Inferior parietal cortex (tissue), 1 donor: ENCODE data around the gene B3GAT1.

ENCODE experiments used
- DNase-seq: peaks from one replicate; pipeline ENCODE4 v3.0.0-alpha.2; 2016; ENCODE audit errors: extremely low spot score

Gene B3GAT1

DNA sequence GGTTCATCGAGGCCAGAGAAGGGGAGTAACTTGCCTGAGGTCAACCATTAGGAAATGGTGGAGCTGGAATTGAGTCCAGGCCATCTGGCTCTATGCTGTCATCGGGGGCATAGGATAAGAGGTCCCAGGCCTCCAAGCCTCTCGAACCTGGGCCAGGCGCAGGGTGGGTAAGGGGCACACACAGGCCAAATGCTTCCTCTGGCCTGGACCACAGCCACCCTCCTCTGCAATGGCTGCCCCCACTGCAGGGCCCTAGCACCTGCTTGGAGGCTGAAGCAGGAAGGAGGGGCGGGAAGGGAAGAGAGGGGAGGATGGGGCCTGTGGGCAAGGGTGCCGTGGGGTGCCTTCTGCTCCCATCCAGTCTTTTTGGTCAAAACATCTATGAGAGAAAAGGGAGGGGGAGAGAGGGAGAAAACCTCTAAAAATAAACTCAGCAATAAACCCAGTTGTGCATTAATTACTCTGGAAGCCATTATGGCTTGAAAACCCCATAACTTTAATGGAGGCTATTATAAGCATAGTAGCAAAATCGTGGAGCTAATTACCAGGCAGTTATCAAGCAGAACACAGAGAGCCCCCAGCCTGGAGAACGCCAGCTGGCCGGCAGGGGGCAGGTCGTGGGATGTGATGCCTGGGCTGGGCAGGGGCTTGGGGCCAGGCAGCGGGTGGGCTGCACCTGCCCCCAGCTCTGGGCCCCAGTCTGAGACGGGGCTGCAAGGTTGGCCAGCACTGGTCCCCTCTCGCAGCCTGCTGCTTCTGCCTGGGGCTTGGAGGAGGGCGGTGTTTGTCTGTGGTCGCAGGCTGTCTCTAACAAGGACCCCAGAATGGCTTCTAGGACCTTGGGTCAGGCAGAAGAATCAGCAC, 21.1 kb downstream of the B3GAT1 start:
- DNase-seq = no peak

DNA sequence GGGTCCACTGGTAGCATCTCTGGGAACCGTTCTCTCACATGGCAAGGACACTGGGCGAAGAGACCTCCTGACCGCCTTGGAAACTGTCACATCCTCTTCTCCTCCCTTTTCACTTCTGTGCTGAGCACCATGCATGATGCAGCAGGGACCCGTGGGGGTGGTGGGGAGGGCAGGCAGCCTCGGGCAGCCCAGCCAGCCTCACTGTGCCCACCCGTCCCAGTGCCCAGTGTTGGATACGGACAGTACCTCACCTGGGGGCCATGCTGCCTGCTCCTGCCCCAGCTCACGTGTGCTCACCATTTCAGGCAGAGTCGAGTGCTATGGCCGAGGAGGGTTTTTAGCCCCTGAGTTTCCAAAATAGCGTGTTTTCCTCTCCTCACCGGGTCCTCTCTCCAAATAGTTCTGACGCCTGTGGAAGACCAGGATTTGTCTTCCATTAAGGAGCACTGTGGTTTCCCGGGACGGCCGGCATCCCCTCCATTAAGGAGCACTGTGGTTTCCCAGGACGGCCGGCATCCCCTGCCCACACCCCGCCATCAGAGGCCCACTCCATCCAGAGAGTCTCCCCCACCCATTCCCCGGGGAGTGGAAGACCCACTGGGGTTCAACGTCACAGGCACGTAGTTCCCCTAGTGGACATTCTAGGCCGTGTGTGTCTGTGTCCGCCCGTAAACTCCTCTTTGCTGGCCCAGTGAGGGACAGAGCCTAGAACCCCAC, 22.4 kb downstream of the B3GAT1 start:
- DNase-seq = no peak

DNA sequence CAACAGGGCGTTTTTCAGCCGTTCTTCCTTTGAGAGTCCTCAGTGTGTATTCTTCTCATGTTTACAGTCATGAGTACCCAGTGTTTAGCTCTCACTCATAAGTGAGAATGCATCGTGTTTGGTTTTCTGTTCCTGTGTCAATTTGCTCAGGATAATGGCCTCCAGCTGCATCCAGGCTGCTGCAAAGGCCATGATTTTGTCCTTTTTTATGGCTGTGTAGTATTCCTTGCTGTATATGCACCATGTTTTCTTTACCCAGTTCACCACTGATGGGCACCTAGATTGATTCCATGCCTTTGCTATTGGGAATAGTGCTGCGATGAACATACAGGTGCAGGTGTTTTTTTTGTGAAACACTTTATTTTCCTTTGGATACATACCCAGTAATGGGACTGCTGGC, 23.5 kb downstream of the B3GAT1 start:
- no peak for DNase-seq

DNA sequence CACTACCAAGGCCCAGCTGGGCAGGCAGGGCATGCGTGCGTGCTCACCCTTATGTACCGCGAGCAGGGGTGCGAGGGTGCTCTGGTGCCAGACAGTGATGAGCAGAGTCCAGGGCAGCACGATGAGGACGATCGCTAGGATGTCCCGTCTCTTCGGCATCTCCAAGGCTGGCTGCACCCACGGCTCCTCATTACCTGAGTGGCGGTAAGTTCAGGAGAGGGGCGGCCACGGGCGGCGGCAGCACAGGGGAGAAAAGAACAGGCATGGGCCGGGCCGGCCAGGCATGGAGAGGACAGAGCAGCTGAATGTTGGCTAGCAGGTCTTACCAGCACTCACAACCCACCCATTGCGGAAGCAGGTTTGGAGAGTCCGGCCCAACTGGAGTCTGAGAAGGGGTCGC, 24.5 kb downstream of the B3GAT1 start:
- no peak for DNase-seq

GRCh38 chr11:134386945-134387344, 25.1 kb downstream of the B3GAT1 start:
- DNase-seq = no peak

DNA sequence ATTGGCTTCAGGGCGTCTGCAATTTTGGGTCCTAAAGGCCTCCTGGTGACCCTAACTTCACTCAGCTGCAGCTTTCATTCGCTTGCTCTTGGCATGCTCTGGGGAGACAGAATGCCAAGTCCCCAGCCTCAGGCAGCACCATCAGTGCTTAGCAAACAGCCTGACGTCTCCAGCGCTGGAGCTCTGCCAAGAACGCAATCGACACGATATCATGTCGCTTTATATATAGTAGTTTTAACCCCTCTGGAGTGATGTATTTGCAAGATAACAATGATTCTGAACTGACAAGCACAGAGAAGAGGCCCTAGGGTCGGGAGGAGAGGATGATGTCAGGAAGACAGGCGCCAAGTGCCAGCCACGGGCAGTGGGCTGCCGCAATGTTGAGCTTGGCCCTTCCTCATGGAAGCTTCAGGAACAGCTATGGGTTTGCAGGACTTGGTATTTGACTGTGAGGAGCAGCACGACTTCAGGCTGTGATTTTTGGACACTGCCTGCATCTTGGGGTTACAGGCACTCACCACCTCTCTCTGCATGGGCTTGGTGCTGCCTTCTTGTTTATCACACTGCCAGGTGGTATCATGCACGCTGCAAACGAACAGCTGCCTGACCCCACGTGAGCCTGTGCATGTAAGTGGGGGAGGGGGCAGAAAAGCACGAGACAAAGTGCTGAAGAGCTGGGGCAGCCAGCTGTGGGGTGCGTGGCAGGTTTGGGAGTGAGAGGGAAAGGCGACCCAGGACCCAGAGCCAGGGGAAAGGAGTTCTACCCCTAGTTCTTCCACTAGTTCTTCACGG, 26.1 kb downstream of the B3GAT1 start:
- DNase-seq = no peak

DNA sequence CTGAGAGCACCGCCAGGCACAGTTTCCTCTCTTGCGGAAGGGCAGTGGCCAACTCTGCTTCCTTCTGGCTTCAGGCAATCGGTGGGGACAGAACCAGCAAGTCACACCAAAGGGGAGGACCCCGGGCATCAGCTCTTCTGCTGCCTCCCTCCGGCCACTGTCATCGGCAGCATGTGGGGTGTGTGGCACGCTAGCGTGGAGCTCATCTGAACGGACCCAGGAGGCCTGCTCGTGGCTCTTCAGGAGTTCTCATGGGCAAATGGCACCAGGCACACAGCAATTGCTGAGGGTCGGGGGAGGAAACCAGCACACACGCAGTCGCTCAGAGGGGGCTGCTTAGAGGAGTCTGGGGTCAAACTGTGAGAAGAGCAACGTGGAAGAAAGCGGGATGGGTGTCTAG, 26.9 kb downstream of the B3GAT1 start:
- DNase-seq = no peak

GRCh38 chr11:134384406-134384805, 27.6 kb downstream of the B3GAT1 start:
- DNase-seq = no peak

- no peak for DNase-seq
These were observed 28.3 kb downstream of the B3GAT1 start for GRCh38 chr11:134383576-134384221.

DNA sequence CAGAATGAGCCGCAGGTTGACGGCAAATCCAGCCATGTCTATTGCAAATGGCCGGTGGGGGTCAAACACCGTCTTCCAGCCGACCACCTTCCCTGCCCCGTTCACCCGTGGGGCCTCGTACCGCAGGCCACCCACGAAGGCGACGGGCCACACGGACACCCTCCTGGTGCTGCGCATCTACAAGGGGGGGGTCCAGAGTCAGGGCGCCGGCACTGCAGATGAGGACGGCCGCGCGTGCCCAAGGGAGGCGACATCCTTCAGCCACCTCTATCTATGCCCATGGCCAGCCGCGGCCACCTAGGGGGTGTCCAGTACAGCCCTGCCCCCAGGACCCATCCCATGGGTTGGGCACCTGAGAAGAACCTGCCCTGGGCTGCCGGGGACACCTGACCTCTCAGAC, 29.2 kb downstream of the B3GAT1 start:
- no peak for DNase-seq

DNA sequence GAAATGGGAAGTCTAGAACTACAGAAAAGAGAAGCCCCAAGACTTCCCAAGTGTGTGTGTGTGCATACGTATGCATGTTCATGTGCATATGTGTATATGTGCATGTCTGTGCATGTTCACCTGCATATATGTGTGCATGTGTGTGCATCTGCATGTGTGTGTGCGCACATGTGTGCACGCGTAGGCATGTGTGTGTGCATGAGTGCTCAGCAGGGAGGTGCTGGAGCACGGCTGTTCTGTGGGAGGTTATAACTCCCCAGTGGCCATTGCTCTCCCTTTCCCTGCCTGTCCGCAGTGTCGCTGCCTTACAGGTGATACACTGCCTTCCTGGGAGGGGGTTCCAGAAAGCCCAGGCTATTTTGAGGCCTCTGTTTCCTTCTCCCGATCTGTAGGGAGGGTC, 29.8 kb downstream of the B3GAT1 start:
- DNase-seq = no peak

- DNase-seq = no peak
These were observed 31.3 kb downstream of the B3GAT1 start for GRCh38 chr11:134380785-134381184.

DNA sequence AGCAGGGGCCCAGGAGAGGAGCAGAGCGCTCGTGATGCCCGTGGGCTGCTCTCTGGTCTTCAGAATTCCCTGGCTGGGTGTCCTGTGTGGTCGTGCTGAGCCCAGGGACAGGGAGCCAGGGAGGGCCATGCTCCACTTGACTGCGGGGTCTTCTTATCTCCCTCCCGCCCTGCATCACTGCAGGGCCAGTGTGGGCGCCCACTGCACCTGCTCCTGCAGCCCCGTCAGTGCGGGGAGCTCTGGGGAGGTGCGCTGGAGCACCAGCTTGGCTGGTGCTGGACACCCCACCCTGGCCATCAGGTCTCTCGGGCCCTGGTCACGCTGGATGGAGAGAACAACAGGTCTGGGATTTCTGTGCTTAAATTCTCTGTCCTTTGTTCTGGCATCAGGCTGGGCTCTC, 31.8 kb downstream of the B3GAT1 start:
- no peak for DNase-seq

DNA sequence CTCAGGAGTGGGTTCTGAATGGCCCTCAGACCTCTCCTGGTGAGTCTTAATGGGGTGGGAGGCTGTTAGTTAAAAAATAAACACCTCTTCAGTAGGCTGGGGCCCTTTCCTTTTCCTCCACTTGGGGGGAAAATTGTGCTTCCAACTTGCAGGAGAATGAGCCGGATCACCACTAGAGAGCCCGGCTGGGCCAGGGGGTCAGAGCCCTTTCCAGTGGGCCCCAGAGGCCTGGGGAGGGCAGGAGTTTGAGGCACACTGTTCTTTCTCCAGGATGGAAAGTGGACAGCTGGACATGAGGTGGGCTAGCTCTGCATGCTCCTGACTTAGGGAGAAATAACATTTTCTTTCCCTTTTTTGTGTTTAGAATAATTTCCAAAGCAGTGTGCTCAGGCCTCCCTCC, 32.8 kb downstream of the B3GAT1 start:
- DNase-seq = no peak

DNA sequence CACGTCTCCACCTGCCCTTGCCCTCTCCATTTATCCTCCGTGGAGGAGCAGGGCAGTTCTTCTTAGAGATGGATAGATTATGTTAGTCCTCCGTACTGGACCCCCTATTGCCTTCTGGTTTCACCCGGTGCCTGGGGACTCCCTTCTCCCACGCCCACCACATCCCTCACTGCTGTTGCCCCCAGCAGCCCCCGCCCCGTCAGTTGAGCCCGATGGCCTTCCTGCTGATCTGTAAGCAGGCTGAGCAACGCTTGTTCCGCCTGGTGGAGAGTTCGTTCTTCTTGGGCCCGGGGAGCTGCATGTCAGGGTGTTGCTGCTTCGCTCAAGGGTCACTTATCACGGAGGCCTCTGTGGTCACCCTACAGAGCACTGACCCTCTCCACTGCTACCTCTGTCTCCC, 34.2 kb downstream of the B3GAT1 start:
- DNase-seq = no peak

DNA sequence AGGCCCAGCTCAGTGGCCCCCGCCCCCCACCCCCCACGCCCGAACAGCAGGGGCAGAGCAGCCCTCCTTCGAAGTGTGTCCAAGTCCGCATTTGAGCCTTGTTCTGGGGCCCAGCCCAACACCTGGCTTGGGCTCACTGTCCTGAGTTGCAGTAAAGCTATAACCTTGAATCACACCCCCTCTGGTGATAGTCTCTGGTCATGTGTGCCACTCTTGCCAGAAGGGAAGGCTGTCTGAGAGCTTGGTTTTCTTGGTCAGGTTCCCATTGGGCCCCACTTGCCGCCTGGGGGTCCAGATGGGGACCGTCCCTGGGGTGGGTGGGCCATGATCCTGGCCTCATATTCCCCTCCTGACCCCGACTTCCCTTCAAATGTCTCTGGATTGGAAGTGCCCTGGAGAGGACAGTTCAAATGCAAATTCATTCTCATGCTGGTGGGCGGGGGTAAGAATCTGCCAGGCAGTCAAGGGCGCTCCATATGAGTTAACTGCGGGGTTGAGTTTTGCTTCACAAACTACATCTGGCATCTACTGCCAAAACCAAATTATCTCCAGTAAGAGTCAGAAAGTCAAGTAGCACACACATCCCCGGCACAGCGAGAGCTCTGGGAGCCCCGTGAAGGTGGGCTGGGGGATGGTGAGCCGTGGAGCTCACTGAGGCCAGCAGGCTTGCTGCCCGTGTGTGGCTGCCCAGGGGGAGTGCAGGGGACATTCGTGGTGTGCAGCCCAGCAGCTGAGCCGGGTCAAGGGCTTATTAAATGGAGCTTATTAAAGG, 35.7 kb downstream of the B3GAT1 start:
- DNase-seq = no peak

DNA sequence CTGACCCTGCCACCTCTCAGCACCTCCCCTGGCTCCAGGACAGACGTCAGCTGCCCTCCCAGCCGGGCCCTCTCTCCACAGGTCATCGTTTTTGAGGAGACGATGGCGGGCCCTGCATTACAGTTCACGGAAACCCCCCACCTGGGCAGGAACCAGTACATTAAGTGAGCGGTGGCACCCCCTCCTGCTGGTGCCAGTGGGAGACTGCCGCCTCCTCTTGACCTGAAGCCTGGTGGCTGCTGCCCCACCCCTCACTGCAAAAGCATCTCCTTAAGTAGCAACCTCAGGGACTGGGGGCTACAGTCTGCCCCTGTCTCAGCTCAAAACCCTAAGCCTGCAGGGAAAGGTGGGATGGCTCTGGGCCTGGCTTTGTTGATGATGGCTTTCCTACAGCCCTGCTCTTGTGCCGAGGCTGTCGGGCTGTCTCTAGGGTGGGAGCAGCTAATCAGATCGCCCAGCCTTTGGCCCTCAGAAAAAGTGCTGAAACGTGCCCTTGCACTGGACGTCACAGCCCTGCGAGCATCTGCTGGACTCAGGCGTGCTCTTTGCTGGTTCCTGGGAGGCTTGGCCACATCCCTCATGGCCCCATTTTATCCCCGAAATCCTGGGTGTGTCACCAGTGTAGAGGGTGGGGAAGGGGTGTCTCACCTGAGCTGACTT, 37.0 kb downstream of the B3GAT1 start:
- no peak for DNase-seq

DNA sequence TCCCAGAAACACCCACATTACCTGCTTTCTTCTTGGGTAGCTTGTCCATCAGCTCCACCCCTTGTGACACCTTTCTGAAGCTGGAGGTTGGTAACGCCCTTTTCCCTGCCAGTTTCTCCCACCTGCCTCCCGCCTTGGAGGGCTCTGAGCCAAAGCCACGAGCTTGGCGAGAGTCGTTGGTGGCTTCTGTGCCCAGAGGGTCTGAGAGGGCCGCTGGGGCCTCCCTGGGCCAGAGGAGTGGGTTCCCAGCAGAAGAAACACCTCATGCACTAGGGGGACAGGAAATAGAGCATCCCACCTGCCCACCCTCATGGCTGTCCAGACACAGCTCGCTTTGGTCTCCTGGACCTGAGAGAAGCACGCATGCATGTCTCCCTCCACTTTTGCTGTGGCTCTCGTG, 37.9 kb downstream of the B3GAT1 start:
- DNase-seq = no peak

- DNase-seq = no peak
These were observed 38.4 kb downstream of the B3GAT1 start for GRCh38 chr11:134373591-134374052.

DNA sequence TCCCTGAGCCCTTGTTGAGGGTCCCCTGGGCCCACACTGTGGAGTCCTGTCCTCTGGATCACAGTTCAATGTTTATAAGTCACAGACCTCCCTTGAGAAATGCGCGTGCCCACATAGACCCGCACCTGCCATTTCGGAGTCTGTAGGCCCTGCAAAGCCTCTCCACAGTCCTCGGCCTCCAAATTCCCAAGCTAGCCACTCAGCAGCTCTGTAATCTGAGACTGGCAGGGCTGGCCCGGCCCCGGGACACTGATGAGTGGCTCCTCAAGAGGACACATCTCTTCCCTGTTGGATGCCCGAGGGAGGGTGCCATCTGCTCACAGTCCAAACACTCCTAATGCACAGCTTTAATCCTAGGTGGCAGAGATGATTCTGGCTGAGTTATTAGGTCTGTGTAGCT, 39.1 kb downstream of the B3GAT1 start:
- DNase-seq = no peak

- no peak for DNase-seq
These were observed 39.5 kb downstream of the B3GAT1 start for GRCh38 chr11:134372536-134372935.
